GM19372 (cell line): ENCODE measurements around the gene ZNF665.
"Not testable (repeated sequence)": the region's sequence is repeated elsewhere in the genome, so short reads cannot be mapped to it uniquely, and the experiment has no call there.

Experiments used
- ATAC-seq: cut with Tn5 transposase; IDR thresholded peaks from one replicate; pipeline ENCODE4 v1.9.1; 2021; ENCODE audit warnings: mild to moderate bottlenecking, low read depth, moderate library complexity; ENCODE audit not compliant: unreplicated experiment

The ZNF665 gene

DNA sequence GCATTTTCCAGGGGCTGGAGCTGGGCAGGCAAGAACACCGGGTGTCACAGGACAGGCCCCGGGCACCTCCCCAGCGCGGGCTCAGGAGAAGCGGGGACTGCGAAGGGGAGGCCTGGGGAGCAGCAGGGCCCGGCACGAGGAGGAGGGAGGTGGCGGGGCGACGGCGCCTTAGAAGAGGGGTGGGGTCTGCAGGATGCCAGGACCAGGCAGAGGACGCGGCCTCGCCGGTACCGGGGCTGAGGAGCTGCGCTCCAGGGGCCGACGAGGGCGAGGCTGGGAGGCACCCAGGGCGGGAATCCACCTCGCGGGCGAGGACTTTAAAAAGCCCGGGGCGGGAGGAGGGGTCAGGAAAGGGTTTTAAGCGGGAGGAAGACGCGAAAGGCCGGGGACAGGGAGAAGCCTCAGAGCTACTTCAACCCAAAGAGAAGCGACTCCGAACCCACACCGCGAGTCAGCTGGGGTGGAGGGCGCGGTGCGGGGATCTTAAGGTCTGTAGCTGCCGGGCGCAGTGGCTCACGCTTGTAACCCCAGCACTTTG lies 35.0 kb downstream of the ZNF665 start:
- ATAC-seq: no peak

DNA sequence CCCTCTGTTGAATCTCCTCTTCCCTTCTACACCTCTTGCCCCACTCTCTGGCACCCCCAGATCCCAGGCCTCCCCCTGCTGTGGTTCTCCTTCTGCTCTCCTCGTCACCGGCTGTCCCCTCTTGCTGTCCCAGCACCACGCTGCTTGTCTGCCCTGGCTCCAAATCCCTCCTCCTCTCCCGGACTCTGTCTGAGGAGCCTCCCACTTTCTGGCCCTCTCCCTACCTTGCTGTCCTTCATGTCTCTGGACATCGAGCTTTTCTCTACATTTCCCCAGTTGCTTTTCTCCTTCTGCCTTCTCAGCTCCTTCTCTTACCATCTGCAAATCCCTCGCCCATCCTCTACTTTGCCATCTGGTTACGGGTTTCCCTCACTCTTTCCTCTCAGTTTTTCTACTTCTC lies 35.5 kb downstream of the ZNF665 start:
- ATAC-seq: no peak

DNA sequence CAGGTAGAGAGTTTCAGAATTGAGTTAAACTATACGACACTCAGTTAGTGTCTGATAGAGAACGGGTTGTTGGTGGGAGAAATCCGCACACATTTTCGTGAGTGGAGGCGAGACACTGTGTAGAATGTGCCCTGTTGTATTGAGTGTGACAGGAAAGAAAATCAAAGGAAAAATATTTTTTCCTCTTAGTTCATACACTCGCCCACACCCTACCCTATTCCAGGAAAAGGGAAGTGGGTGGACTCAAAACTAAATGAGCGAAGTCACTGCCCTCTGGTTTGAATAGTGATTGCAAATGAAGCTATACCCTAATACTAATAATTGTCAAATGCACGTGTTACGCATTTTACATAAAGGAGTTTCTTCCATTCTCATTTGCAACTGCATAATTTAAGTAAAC lies 36.3 kb downstream of the ZNF665 start:
- no peak for ATAC-seq

DNA sequence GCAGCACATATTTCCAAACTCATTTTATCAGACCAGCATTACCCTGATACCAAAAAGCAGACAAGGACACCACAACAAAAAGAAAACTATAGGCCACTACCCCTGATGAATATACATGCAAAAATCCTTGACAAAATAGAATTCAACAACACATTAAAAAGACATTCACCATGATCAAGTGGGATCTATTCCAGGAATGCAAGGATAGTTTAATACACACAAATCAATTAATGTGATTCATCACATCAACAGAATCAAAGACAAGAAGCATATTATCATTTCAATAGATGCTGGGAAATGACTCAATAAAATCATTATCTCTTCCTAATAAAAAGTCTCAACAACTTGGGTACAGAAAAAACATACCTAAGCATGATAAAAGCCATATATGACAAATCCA lies 45.5 kb downstream of the ZNF665 start:
- no peak for ATAC-seq

DNA sequence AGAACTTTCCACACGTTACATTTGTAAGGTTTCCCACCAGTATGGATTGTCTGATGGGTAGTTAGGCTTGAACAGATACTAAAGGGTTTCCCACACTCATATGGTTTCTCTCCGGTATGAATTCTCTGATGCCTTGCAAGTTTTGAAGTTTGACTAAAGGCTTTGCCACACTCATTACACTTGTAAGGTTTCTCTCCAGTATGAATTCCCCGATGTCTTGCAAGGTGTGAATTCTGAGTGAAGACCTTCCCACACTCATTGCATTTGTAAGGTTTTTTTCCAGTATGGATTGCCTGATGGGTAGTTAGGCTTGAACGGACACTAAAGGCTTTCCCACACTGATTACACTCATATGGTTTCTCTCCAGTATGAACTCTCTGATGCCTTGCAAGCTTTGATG lies 52.8 kb downstream of the ZNF665 start:
- no peak for ATAC-seq

DNA sequence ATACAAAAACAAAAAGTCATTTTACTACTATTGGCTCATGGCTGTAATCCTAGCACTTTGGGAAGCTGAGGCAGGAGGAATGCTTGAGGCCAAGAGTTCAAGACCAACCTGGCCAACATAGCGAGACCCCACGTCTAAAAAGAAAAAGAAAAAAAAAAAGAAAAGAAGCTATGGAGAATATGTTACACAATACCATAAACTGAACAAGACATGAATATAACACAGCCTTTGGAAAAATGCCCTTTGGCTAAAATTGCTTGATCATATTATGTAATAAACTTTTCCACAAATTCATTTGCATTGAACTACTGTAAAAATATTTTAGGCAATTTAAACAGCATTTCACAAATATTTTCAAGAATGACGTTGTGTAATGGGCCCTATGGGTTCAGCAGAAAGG lies 56.7 kb downstream of the ZNF665 start:
- no peak for ATAC-seq

DNA sequence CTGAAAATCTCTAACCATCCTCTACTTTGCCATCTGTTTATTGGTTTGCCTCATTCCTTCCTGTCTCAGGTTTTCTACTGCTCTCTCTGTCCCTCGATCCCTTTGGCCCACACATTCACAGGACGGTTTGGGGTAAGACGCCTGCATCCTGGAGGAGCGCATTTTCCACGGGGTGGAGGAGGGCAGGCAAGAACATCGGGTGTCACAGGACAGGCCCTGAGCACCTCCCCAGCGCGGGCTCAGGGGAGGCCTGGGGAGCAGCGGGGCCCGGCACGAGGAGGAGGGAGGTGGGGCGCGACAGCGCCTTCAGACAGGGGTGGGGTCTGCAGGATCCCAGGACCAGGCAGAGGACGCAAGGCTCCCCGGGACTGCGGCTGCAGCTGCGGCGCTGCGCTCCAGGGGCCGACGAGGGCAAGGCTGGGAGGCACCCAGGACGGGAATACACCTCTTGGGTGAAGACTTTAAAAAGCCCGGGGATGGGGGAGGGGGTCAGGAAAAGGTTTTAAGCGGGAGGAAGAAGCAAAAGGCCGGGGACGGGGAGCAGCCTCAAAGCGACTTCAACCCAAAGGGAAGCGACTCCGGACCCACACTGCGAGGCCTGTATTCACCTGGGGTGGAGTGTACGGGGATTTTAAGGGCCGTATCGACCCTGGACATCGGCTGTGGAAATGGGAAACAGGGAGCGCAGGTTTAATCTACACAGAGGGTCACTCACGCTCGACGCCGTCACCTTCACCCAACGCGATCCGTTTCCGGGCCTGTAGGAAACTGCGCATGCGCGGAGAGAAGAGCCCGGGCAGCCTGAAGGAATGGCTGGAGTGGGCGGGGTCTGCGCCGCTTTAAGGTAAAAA lies 60.8 kb downstream of the ZNF665 start, which contains the start of gene ZNF415:
Gene ZNF415, minus strand, starts transcription at position 770 of the 851 bp plus-strand sequence. CDS start 10,234 bp downstream, outside the sequence.
- ATAC-seq: no peak

DNA sequence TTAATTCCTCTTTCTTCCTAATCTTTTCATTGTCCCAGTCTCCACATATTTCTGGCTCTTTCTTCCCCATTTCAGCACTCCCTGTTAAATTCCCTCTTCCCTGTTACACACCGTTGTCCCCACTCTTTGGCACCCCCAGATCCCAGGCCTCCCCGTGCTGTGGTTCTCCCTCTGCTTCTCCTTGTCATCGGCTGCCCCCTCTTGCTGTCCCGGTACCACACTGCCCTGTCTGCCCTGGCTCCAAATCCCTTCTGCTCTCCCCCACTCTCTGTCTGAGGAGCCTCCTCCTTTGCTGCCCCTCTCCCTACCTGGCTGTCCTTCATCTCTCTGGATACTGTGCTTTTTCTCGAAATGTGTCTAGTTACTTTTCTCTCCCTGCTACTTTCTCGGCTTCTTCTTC lies 61.4 kb downstream of the ZNF665 start:
- no peak for ATAC-seq

DNA sequence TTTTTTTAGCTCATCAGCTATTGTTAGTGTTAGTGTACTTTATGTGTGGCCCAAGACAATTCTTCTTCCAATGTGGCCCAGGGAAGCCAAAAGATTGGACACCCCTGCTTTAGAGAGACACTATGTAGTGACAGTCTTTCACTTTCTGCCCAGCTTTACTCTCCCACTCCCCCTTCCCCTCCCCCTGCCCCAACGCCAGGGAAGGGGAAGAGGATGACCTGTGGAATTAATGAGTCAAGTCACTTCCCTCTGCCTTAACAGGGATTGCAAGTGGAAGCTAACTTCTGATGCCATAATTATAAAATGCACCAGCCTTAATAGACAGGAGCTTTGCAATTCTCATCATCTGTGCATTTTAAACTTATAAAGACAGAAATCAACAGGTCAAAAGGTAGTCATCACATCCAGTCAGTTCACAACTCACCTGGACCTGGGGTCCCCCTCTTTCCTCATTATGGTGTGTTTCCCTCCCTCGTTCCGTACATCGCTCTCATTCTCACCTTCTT lies 62.0 kb downstream of the ZNF665 start:
- no peak for ATAC-seq

DNA sequence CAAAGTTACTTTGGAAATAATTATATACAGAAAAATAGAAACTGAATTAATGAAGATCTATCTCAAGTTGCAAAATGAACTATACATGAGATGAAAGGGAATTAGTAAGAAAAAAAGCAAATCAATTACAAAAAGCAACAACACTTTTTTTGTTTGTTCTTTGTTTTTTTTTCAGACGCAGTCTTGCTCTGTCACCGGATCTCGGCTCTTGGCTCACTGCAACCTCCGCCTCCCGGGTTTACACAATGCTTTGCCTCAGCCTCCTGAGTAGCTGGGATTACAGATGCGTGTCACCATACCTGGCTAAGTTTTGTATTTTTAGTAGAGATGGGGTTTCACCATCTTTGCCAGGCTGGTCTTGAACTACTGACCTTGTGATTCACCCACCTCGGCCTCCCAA lies 62.7 kb downstream of the ZNF665 start:
- no peak for ATAC-seq

DNA sequence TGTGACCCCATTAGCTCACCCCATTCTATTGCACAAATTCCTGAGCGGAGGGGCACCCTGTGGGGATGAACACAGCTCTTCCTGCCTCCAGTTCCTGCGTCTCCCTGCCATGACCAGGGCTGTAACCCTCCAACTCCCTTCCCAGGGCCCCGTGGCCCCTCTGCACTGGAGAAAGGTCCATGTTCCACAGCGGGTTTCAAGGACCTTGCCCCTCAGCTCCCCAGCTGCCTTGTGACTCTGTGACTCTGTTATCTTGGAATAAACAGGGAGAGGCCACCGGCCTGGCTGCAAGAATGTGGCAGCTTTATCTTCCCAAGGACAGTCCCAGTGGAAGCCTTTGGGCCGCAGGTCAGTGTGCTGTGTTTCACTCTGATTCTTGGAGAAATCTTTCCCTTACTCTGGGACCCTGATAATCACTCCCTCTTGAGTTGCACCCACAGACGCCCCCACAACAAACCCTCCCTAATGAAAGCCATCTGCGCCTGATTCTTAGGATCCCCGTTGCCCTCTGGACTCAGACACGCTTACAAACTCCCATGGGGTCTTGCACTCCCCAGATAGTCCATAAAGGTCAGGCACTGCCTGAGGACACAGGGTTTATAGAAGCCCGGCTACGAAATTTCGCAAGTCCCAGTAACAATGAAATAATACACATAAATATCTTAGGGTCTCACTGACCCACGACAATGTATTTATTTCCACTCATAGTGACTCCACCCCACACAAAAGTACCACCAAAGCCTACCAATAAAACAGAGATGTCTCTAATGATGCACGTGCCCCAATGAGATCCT lies 66.2 kb downstream of the ZNF665 start:
- not testable (repeated sequence) for ATAC-seq

DNA sequence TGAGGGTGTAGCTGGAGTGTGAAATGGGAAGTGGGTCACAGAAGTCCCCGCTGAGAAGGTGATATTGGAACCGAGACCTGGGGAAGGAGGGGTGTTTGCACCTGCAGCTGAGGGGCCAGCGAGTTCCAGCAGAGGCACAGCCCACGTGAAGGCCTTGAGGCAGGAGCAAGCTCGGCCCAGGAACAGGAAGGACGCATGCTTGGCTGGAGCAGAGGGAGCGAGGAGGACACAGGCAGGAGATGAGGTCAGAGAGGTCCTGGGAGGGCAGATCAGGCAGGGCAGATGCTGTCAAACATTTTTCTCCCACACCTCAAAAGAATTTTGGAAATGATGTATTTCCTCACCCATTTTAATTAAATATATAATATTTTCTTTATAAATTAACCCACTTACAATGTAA lies 69.8 kb downstream of the ZNF665 start:
- no peak for ATAC-seq
